Measurements from ENCODE around the gene PRKG1. TPM values are rescaled to one million over a fixed set of nuclear protein-coding genes. Genes with fewer than 3 reads are reported as not detected.

Gene PRKG1
- total RNA-seq, 6 experiments from 2014 or later: 1.1 to 2.0 (median 1.3) TPM

DNA sequence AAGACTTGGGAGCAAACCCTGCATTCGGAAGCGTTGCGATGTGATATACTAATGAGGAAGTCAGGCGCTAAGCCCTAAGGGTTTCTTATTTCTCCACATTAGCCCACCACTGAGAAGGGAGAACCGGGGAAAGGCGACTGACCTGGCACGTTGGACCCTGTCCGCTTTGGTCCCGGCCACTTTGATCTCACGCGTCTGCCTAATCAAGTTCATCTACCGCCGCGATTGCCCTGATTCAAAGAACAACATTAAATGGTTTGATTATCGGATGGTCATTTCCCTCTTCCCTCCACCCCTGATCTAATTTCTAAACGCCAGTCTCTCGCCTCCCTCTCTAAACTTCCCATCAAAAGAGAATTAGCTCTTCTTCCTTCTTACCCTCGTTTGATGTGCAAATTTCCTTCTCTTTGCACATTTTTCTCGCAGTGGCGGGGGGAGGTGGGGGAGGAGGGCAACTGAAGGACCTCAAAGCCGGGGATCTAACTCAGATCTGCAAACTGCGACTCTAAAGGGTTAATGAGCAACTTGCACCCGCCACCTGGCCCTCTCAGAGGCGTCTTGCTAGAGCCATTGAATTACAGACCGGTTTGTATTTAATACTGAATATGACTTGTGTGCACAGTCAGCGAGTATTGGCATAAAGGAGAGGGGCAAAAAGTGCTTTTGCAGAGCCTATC is 1239.1 kb downstream of the PRKG1 start:
- ATAC-seq (peak in 1 of 4 donors; percentile 15), DNase-seq (no peak)
- peaks cover 0 to 23% (median 0%) of the 10 kb centered on the region in 4 donors for H3K4me1 ChIP-seq
- TF ChIP-seq POLR2A (IDR thresholded peaks at IDR 0.05): no peak
- TF ChIP-seq, protein P1, sequence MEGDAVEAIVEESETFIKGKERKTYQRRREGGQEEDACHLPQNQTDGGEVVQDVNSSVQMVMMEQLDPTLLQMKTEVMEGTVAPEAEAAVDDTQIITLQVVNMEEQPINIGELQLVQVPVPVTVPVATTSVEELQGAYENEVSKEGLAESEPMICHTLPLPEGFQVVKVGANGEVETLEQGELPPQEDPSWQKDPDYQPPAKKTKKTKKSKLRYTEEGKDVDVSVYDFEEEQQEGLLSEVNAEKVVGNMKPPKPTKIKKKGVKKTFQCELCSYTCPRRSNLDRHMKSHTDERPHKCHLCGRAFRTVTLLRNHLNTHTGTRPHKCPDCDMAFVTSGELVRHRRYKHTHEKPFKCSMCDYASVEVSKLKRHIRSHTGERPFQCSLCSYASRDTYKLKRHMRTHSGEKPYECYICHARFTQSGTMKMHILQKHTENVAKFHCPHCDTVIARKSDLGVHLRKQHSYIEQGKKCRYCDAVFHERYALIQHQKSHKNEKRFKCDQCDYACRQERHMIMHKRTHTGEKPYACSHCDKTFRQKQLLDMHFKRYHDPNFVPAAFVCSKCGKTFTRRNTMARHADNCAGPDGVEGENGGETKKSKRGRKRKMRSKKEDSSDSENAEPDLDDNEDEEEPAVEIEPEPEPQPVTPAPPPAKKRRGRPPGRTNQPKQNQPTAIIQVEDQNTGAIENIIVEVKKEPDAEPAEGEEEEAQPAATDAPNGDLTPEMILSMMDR (IDR thresholded peaks at IDR 0.05): no peak
- H3K27me3 ChIP-seq: peaks cover 0 to 9% of the 10 kb centered on the region in 2 donors
- H3K36me3 ChIP-seq: no peaks in the 10 kb centered on the region
- no peaks in the 10 kb centered on the region for H3K9me3 ChIP-seq
- peak overlapping the region; percentile 24 to 54 (median 46) for H3K4me3 ChIP-seq
- no peak overlapping the region for H3K27ac ChIP-seq
- 3% methylated on average over 24 of the region's 26 CpGs for WGBS (ENCODE audit: insufficient coverage, low coverage, low lambda C conversion rate, missing lambda C conversion rate)
- intact Hi-C loops (cut with DNase I): no loop called here

DNA sequence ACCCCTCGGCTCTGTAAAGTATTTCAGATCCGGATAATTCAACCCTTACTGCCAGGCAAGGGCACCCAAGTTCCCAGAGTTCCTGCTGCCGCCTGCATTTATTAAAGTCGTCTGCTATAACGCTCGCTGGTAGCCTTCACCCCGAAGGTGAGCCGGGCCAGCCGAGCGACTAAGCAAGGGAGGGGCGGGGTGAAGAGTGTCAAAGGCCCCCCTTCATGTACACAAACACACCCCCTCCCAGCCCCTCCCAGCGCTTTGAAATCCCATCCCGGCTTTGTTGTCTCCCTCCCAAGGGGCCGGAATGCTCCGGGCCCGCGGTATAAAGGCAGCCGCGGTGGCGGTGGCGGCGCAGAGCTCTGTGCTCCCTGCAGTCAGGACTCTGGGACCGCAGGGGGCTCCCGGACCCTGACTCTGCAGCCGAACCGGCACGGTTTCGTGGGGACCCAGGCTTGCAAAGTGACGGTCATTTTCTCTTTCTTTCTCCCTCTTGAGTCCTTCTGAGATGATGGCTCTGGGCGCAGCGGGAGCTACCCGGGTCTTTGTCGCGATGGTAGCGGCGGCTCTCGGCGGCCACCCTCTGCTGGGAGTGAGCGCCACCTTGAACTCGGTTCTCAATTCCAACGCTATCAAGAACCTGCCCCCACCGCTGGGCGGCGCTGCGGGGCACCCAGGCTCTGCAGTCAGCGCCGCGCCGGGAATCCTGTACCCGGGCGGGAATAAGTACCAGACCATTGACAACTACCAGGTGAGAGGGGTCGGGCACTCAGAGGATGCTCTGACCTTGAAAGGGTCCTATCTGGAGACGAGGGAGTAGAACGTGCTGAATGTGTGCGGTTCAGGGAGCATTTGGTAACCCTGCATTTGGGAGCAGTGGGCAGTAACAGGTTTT is 1239.9 kb downstream of the PRKG1 start, which contains the start of gene DKK1:
DKK1 (plus strand) TSS at position 349 of the 889 bp plus-strand sequence; CDS start at position 503, 154 bp downstream.
- intact Hi-C loops (cut with DNase I): no loop called here
- ATAC-seq: peak; percentile 82 to 95 (median 90)
- peaks cover 0 to 9% of the 10 kb centered on the region in 2 donors for H3K27me3 ChIP-seq
- peak; percentile 57 to 72 (median 66) for DNase-seq
- no peaks in the 10 kb centered on the region for H3K36me3 ChIP-seq
- H3K27ac ChIP-seq: no peak within 1 kb of the TSS
- H3K9me3 ChIP-seq: no peaks in the 10 kb centered on the region
- WGBS (ENCODE audit: insufficient coverage, low coverage, low lambda C conversion rate, missing lambda C conversion rate): 5% methylated on average over 12 of the region's 55 CpGs
- TF ChIP-seq POLR2A (IDR thresholded peaks at IDR 0.05): no peak
- TF ChIP-seq, protein P1 (IDR thresholded peaks at IDR 0.05): peak; percentile 40 to 78 (median 65)
- peak within 1 kb of the TSS; percentile 24 to 54 (median 46) for H3K4me3 ChIP-seq
- peaks cover 0 to 19% (median 0%) of the 10 kb centered on the region in 4 donors for H3K4me1 ChIP-seq

DNA sequence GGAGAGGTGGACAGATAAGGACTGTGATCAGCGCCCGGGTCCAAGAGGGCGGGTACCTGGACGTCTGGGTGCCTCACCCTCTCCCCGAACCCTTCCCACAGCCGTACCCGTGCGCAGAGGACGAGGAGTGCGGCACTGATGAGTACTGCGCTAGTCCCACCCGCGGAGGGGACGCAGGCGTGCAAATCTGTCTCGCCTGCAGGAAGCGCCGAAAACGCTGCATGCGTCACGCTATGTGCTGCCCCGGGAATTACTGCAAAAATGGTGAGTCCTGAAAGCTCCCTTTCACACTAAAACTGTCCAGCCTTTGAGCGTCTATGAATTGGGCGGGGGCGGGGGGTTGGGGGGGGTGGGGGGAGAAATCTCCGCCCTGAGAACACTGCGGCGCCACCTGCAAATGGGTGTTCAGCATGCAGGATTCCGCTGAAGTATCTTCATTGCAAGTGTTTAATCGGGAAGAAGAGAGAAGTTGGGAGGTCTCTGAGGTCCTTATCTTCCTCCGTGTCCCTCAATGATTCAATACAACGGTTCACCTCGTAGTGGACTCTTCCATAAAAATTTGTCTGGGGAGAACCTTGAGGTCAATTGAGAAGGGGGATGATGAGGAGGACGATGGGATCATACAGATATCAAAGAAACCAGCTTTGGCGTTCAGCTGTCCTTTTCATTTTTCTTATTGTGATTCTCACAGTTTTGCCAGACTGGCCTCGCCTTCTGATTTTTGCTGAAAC is 1240.7 kb downstream of the PRKG1 start:
- ATAC-seq: peak; percentile 12 to 34 (median 28)
- DNase-seq: peak in 1 of 3 donors; percentile 27
- intact Hi-C loops (cut with DNase I): no loop called here
- no peak overlapping the region for H3K27ac ChIP-seq
- H3K4me3 ChIP-seq: peak overlapping the region in 2 of 3 donors; percentile 46 to 54
- peaks cover 0 to 19% (median 0%) of the 10 kb centered on the region in 4 donors for H3K4me1 ChIP-seq
- no peaks in the 10 kb centered on the region for H3K9me3 ChIP-seq
- no peak for TF ChIP-seq POLR2A (IDR thresholded peaks at IDR 0.05)
- TF ChIP-seq, protein P1 (IDR thresholded peaks at IDR 0.05): no peak
- peaks cover 0 to 9% of the 10 kb centered on the region in 2 donors for H3K27me3 ChIP-seq
- no peaks in the 10 kb centered on the region for H3K36me3 ChIP-seq
- 11% methylated on average over 16 of the region's 36 CpGs for WGBS (ENCODE audit: insufficient coverage, low coverage, low lambda C conversion rate, missing lambda C conversion rate)

DNA sequence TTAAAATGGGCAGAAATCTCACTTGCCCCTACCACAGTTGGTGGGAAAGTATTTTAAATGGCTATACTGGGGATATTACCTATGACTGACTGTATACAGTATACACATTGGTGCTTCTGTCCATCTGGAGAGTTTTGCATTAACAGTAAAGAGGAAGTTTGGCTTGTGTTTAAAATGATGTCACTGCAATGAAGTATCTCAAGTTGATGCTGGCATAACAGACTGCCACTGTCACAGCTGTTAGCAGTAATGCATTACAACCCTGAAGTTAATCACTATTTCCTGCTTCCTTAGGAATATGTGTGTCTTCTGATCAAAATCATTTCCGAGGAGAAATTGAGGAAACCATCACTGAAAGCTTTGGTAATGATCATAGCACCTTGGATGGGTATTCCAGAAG is 1241.7 kb downstream of the PRKG1 start:
- Histone ChIP-seq H3K9me3 (no peaks in the 10 kb centered on the region), H3K4me3 (no peak overlapping the region), H3K4me1 (peaks cover 0 to 19% (median 0%) of the 10 kb centered on the region in 4 donors), H3K36me3 (no peaks in the 10 kb centered on the region), H3K27me3 (peaks cover 0 to 9% of the 10 kb centered on the region in 2 donors), H3K27ac (no peak overlapping the region)
- TF ChIP-seq, protein P1 (IDR thresholded peaks at IDR 0.05): no peak
- TF ChIP-seq POLR2A (IDR thresholded peaks at IDR 0.05): no peak
- 27% methylated on average over 1 of the region's 1 CpG for WGBS (ENCODE audit: insufficient coverage, low coverage, low lambda C conversion rate, missing lambda C conversion rate)
- ATAC-seq (no peak), DNase-seq (no peak)
- intact Hi-C loops (cut with DNase I): no loop called here
